Fibroblast of pulmonary artery (primary cell): ENCODE results near the gene ZNF414.

Source experiments
- DNase-seq: peaks from one replicate; pipeline ENCODE4 v3.0.0-alpha.2; 2010; ENCODE audit warnings: low read depth
- H3K4me3 ChIP-seq: replicated peaks from 2 replicates; pipeline ENCODE4 v1.5.1; 2011; ENCODE audit warnings: low read depth, mild to moderate bottlenecking, control low read depth, low read length, moderate library complexity
- CTCF ChIP-seq: IDR thresholded peaks from 2 replicates; pipeline ENCODE4 v1.5.1; 2011; ENCODE audit warnings: mild to moderate bottlenecking, control low read depth, low read length, inconsistent platforms; ENCODE audit errors: missing control alignments

Gene ZNF414

GRCh38 chr19:8478598-8478997 lies 35.4 kb downstream of the ZNF414 start:
- no peak for DNase-seq
- H3K4me3 ChIP-seq = no peak overlapping the region
- no peak for TF ChIP-seq CTCF

GRCh38 chr19:8477889-8478288 lies 36.1 kb downstream of the ZNF414 start:
- TF ChIP-seq CTCF = no peak
- H3K4me3 ChIP-seq = no peak overlapping the region
- no peak for DNase-seq

GRCh38 chr19:8476524-8476923 lies 37.4 kb downstream of the ZNF414 start:
- no peak for TF ChIP-seq CTCF
- no peak overlapping the region for H3K4me3 ChIP-seq
- DNase-seq = no peak

- no peak for DNase-seq
- TF ChIP-seq CTCF = no peak
- no peak overlapping the region for H3K4me3 ChIP-seq
Observed at GRCh38 chr19:8475005-8475404, 39.0 kb downstream of the ZNF414 start.

- no peak for DNase-seq
- no peak overlapping the region for H3K4me3 ChIP-seq
- TF ChIP-seq CTCF = no peak
Observed at GRCh38 chr19:8473648-8474476, 40.1 kb downstream of the ZNF414 start.

- no peak for TF ChIP-seq CTCF
- no peak for DNase-seq
- H3K4me3 ChIP-seq = no peak overlapping the region
Observed at GRCh38 chr19:8469613-8470368, 44.2 kb downstream of the ZNF414 start.
